Neural progenitor cell (in vitro differentiated cells): ENCODE data around the gene CYB5R3.

Experiments used
- EZH2 ChIP-seq: fragments of 200-600 bp; sonication (generic); IDR thresholded peaks from 2 replicates; pipeline ENCODE4 v1.6.1; 2017; ENCODE audit warnings: antibody characterized with exemption, mild to moderate bottlenecking, moderate library complexity
- EZH2phosphoT487 ChIP-seq: fragments of 200-600 bp; sonication (generic); IDR thresholded peaks from 2 replicates; pipeline ENCODE4 v1.6.1; 2017; ENCODE audit warnings: antibody characterized with exemption
- TF ChIP-seq, protein P1 (sequence below): fragments of 200-600 bp; sonication (generic); IDR thresholded peaks from 2 replicates; pipeline ENCODE4 v1.5.1; 2017; ENCODE audit warnings: antibody characterized with exemption, mild to moderate bottlenecking

DNA sequence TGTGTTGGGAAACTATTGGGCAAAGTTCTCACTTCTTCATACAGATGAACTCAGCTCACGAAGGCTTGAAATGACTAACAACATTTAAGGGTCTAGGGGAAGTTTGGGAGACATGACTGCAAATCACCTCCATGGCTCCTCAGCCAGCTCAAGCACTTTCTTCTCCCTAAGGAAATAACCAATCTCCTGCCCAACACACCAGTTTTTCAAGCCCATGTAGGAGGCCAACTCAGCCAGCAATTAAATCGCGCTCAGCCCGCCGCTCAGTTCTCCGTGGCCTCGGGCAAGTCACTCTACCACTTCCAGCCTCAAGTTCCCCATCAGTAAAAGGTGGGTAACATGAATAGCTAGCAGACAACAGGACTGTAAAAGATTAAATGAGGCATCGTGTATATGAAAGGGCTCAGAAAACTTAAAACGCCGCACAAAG lies 35.3 kb downstream of the CYB5R3 start:
- TF ChIP-seq, protein P1, sequence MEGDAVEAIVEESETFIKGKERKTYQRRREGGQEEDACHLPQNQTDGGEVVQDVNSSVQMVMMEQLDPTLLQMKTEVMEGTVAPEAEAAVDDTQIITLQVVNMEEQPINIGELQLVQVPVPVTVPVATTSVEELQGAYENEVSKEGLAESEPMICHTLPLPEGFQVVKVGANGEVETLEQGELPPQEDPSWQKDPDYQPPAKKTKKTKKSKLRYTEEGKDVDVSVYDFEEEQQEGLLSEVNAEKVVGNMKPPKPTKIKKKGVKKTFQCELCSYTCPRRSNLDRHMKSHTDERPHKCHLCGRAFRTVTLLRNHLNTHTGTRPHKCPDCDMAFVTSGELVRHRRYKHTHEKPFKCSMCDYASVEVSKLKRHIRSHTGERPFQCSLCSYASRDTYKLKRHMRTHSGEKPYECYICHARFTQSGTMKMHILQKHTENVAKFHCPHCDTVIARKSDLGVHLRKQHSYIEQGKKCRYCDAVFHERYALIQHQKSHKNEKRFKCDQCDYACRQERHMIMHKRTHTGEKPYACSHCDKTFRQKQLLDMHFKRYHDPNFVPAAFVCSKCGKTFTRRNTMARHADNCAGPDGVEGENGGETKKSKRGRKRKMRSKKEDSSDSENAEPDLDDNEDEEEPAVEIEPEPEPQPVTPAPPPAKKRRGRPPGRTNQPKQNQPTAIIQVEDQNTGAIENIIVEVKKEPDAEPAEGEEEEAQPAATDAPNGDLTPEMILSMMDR = no peak
- TF ChIP-seq EZH2 = no peak
- TF ChIP-seq EZH2phosphoT487 = no peak
